Left cardiac atrium (tissue), 4 donors: ENCODE data around the gene OTOF. TPM values are rescaled to one million over a fixed set of nuclear protein-coding genes. Genes with fewer than 3 reads are reported as not detected.
A peak's percentile ranks its signal among the peaks of the same experiment; 100 is the strongest.

Source experiments
- ATAC-seq, 2 donors: fragments of 200-7000 bp; cut with Tn5 transposase; one replicate each; pipeline ENCODE4 v1.9.1; 2020; ENCODE audit warnings: mild to moderate bottlenecking in 2 of 2, moderate library complexity in 2 of 2
- DNase-seq: peaks from one replicate; pipeline ENCODE4 v3.0.0-alpha.2; 2020
- intact Hi-C, 2 donors: fragments of 100-400 bp; cut with DNase I; formaldehyde crosslinking; loops; one replicate each; pipeline versions ENCODE4 v1.14.1 to v1.15.1; 2022 to 2023
- total RNA-seq, 2 donors: library from RNA; stranded (reverse); fragmentation: NEBNext Ultra II Directional; extraction: Animal tissue kit (Norgen Biotek cat#: 25700); gene quantifications; one replicate each; pipeline ENCODE4 v1.2.1, GENCODE V29; 2021
- donor health status: DM: no; HTN: yes; CAD: no.
- donor health status: DM: no; HTN: yes; CAD: no; lungs with severe emphysema.
- donor health status: DM: yes; HTN: yes; CAD: no.
- donor health status: Dilated cardiomyopathy.

OTOF gene
- total RNA-seq, 2 donors from 2014 or later, result 0.18 TPM; not detected in 1

- DNase-seq, result no peak
- intact Hi-C loops, result no loop called here
- ATAC-seq, result no peak
Measured at GRCh38 chr2:26457251-26457666, 20.7 kb downstream of the OTOF start.

GRCh38 chr2:26456440-26457250 lies 21.3 kb downstream of the OTOF start:
- DNase-seq (no peak), ATAC-seq (no peak)
- intact Hi-C loops, result no loop called here

- intact Hi-C loops, result no loop called here
- DNase-seq (no peak), ATAC-seq (peak; percentile 60)
Measured at GRCh38 chr2:26455670-26456439, 22.1 kb downstream of the OTOF start.

DNA sequence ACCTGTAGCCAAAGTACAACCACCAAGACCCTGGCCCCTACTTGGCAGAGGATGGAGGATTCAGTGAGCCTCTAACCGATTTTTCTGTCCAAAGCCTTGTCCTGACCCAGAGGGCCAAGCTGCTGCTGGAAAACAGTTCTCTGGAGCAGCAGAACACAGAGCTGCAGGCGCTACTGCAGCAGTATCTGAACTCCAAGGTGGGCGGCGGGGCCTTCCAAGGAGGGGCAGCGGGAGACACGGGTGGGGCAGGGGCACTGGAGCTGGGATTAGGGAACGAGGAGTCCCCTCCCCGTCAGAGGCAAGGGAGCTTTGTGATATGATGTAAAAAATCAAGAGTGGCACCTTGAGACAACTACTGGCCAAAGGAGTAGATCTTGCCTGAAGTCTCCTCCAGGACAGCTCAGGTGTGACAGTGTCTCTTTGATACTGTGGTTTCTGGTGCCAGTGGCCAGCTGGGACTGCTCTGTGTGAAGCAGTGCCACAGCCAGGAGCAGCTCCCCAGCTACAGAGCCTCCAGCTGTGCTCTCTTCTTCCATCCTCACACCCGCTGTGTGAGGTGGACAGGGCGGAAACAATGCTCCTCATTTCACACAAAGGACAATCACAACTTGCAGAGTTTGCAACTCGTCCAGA lies 22.8 kb downstream of the OTOF start:
- intact Hi-C loops, result no loop called here
- DNase-seq (no peak), ATAC-seq (no peak)

GRCh38 chr2:26454561-26455001 lies 23.3 kb downstream of the OTOF start:
- no peak for ATAC-seq
- intact Hi-C loops, result no loop called here

GRCh38 chr2:26453421-26454329 lies 24.2 kb downstream of the OTOF start:
- DNase-seq, result no peak
- intact Hi-C loops, result no loop called here
- ATAC-seq, result no peak

More at GRCh38 chr2:26454561-26455001, 23.3 kb downstream of the OTOF start:
- DNase-seq, result no peak

GRCh38 chr2:26451700-26452099 lies 26.2 kb downstream of the OTOF start:
- no peak for ATAC-seq
- no peak for DNase-seq
- intact Hi-C loops, result no loop called here

- no peak for DNase-seq
- intact Hi-C loops, result no loop called here
Measured at GRCh38 chr2:26450031-26450635, 27.8 kb downstream of the OTOF start.

DNA sequence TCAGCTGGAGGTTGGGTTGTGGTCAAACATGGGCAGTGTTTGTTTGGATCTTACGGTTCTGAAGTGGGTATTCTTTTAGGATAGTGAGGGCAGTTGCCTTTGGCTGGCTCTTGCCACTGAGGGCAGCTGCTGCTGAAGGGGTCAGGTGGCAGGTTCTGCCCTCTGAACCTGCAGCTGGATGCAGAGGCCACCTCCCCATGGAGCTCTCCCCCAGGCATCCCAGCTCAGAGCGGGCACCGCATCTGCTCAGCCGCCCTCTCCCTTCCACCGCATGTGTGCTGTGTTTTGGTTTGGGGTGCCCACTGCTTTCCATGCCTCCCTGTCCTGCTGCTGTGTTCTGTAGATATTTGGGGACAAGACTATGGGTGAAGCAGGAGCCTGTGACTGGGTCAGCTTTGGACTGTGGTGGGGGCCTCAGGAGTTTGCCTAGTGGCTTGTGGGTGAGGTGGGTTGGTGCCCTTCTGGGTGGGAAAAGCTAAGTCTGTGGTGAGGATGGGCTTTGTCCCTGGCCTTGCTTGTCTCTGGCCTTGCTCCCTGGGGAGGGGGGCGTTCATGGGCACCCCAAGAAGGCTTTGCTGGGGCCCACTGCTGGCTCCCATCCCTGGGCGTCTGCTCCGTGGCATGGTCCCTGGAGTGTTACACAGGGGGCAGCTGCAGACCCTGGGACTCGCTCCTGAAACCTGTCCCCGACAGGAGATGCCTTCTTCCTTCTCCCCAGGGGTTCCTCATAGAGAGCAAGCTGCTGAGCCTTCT lies 28.5 kb downstream of the OTOF start:
- no peak for ATAC-seq
- no peak for DNase-seq
- intact Hi-C loops, result no loop called here

More at GRCh38 chr2:26450031-26450635, 27.8 kb downstream of the OTOF start:
- ATAC-seq, result no peak

DNA sequence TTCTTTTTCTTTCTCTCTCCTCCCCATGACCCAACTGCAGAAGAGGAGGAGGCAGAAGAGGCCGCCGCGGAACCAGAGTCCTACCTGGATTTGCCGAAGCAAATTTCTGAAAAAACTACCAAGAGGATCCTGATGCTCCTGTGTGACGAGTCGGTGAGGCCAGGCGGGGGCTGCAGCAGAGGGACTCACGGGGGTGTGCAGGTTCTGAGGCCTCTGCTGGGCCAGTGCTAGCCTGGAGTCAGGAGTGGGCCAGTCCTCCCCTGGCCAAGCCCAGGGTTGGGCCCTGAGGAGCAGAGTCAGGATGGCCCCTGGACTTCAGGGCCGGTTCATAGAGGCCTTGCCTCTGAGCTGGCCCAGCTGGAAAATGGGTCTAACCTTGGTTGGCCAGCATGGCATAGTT lies 29.3 kb downstream of the OTOF start:
- ATAC-seq, result no peak
- intact Hi-C loops, result no loop called here

GRCh38 chr2:26444236-26444635 lies 33.7 kb downstream of the OTOF start:
- ATAC-seq, result no peak
- no peak for DNase-seq
- intact Hi-C loops, result no loop called here

More for the DNA sequence above, 29.3 kb downstream of the OTOF start:
- DNase-seq, result no peak

DNA sequence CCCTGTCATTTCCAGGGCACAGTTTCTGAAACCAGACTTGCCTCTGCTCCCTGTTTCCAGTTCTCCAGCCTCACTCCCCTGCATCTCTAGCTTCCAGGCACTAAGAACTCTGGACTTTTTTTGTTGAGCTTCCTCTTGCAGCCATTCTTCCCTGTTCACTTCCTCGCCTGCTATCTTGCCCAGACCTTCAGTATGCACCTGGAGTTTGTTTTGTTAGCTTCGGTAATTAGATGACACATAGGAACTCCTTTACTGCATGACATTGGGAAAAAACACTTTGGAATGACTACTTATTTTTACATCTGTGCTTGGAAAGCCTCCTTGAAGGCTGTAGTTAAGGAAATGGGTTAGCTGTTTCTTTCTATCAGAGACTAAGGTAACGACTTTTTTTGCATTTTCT lies 35.2 kb downstream of the OTOF start:
- ATAC-seq, result no peak
- no peak for DNase-seq
- intact Hi-C loops, result no loop called here

- ATAC-seq (no peak), DNase-seq (no peak)
- intact Hi-C loops, result no loop called here
Measured at GRCh38 chr2:26442301-26442700, 35.6 kb downstream of the OTOF start.

DNA sequence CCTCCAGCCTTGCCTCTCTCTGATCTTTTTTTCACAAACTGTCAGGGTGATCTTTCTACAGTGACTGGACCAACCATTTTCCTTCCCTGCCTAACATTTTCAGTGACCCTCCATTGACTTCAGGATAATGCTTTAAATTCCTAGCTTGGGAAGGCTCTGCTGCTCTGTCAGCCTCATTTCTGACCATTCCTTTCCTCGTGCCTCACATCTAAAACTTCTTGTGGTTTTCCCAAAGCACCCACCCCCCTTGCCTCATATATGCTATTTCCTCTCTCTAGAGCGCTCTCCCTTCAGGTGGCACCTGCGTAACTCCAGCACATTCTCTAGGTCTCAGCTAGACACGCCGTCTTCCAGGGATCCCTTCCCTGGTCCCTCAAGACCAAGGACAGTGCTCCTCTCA lies 39.0 kb downstream of the OTOF start:
- DNase-seq (no peak), ATAC-seq (no peak)
- intact Hi-C loops, result no loop called here

DNA sequence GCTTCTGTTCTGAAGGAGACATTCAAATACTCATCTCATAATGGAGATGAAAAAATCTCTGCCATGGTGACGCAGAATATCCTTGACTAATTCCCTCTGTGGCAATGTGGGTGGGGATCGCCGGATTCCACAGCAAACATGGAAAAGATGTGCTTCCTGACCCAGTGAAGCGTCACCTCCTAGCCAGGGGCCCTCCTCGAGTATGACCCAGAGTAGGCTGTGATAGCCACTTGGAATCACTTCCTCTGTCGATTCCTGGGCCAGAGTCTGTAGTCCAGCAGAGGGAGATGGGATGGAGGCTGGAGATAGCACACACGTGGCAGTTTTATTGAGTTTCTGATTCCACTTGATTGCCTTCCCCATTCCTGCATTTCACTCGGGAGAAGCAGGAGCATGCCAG lies 39.4 kb downstream of the OTOF start:
- no peak for DNase-seq
- no peak for ATAC-seq
- intact Hi-C loops, result no loop called here

DNA sequence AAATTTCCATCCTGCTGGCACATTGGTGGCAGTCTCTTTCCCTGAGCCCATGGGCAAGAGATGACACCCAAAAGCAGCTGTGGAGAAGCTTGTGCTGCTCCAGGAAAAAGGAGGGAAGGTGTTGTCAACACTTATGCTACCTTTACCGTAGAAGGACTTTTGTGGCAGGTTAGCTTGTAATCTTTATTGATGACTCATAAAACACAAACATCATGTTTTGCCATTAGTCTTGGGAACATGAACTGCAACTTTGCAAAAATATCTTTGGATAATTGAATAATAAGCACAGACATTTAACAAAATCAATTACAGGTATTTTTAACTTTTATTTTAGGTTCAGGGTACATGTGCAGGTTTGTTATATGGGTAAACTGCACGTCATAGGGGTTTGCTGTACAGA lies 42.8 kb downstream of the OTOF start:
- intact Hi-C loops, result no loop called here
- ATAC-seq (no peak), DNase-seq (no peak)

DNA sequence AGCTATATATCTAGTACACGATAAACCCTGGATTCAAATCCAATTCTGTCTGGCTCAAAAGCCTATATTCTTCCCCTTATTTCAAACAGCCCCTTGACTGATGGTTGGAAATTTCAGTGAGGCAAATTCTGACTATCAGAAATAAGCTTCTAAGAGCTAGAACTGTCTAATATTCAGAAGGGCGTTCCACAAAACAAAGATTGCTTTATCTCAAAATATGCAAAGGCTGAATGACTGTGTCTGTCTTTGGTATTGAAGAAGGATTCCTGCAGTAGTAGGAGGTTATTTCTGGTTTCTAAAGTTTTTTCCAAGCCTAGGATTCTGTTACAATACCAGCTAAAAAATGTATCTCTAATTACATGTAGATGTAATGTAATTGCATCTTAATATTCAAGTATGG lies 45.1 kb downstream of the OTOF start:
- intact Hi-C loops, result no loop called here
- DNase-seq (no peak), ATAC-seq (no peak)

DNA sequence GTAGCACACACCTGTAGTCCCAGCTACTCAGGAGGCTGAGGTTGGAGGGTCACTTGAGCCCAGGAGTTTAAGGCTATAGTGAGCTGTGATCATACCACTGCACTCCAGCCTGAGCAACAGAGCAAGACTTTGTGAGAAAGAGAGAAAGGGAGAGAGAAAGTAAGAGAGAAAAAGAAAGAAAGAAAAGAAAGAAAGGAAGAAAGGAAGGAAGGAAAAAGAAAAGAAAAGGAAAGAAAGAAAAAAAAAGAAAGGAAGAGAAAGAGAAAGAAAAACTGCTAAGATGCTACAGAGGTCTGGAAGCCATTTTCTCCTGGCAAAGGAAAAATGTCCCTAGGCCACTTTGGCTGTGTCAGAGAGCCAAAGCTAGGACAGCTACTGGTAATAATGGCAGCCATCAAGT lies 45.6 kb downstream of the OTOF start:
- ATAC-seq, result no peak
- intact Hi-C loops, result no loop called here
- no peak for DNase-seq
